CD4-positive, alpha-beta T cell treated with Interleukin-6 for 4 hours (primary cell): ENCODE measurements around the gene GSG1L.
"Not testable (repeated sequence)": the region's sequence is repeated elsewhere in the genome, so short reads cannot be mapped to it uniquely, and the experiment has no call there.

ENCODE experiments used
- DNase-seq: peaks from one replicate; pipeline ENCODE4 v3.0.0-alpha.2; 2020; ENCODE audit warnings: mixed read lengths

GSG1L gene

GRCh38 chr16:27880287-27880686 lies 183.2 kb downstream of the GSG1L start:
- DNase-seq, result no peak

- no peak for DNase-seq
Observed at GRCh38 chr16:27879601-27880247, 183.8 kb downstream of the GSG1L start.

GRCh38 chr16:27872627-27873026 lies 190.9 kb downstream of the GSG1L start:
- not testable (repeated sequence) for DNase-seq

- no peak for DNase-seq
Observed at GRCh38 chr16:27870116-27870798, 193.3 kb downstream of the GSG1L start.

GRCh38 chr16:27869411-27869810 lies 194.1 kb downstream of the GSG1L start:
- no peak for DNase-seq

- no peak for DNase-seq
Observed at GRCh38 chr16:27868180-27868579, 195.3 kb downstream of the GSG1L start.

GRCh38 chr16:27867122-27868110 lies 196.1 kb downstream of the GSG1L start:
- peak; percentile 41 for DNase-seq

GRCh38 chr16:27863377-27863776 lies 200.1 kb downstream of the GSG1L start:
- no peak for DNase-seq

GRCh38 chr16:27862953-27863352 lies 200.6 kb downstream of the GSG1L start:
- no peak for DNase-seq

GRCh38 chr16:27860091-27860490 lies 203.4 kb downstream of the GSG1L start:
- DNase-seq, result no peak

GRCh38 chr16:27859020-27859419 lies 204.5 kb downstream of the GSG1L start:
- no peak for DNase-seq

- DNase-seq, result no peak
Observed at GRCh38 chr16:27853651-27854050, 209.9 kb downstream of the GSG1L start.

GRCh38 chr16:27853101-27853500 lies 210.4 kb downstream of the GSG1L start:
- DNase-seq, result no peak

- no peak for DNase-seq
Observed at GRCh38 chr16:27852681-27853080, 210.8 kb downstream of the GSG1L start.

- no peak for DNase-seq
Observed at GRCh38 chr16:27852116-27852515, 211.4 kb downstream of the GSG1L start.

GRCh38 chr16:27851586-27851985 lies 211.9 kb downstream of the GSG1L start:
- no peak for DNase-seq

- DNase-seq, result no peak
Observed at GRCh38 chr16:27849621-27850020, 213.9 kb downstream of the GSG1L start.

- no peak for DNase-seq
Observed at GRCh38 chr16:27847030-27847550, 216.4 kb downstream of the GSG1L start.

GRCh38 chr16:27844826-27845225 lies 218.7 kb downstream of the GSG1L start:
- no peak for DNase-seq

GRCh38 chr16:27843800-27844199 lies 219.7 kb downstream of the GSG1L start:
- DNase-seq, result no peak

GRCh38 chr16:27841911-27842310 lies 221.6 kb downstream of the GSG1L start:
- no peak for DNase-seq

GRCh38 chr16:27841061-27841801 lies 222.3 kb downstream of the GSG1L start:
- no peak for DNase-seq
